Natural killer cell (primary cell): ENCODE data around the gene HS6ST3. TPM values are rescaled to one million over a fixed set of nuclear protein-coding genes. Genes with fewer than 3 reads are reported as not detected.

ENCODE experiments used
- ATAC-seq, 3 donors: fragments of 150-1000 bp in 2 of 3; fragments of 200-7000 bp in 1 of 3; cut with Tn5 transposase; 1 replicate in 1 of 3; 2 replicates in 2 of 3; pipeline ENCODE4 v1.10.0; 2021; ENCODE audit warnings: mild to moderate bottlenecking in 2 of 3, moderate library complexity in 2 of 3
- DNase-seq, 2 donors: peaks; one replicate each; pipeline versions ENCODE4 v3.0.0 to v3.0.0-alpha.2; 2013 to 2021; ENCODE audit warnings: mixed read lengths in 1 of 2
- H3K27ac ChIP-seq: one replicate; pipeline ENCODE4 v1.5.1; 2013; ENCODE audit warnings: mild to moderate bottlenecking, low read length
- H3K27me3 ChIP-seq: one replicate; pipeline ENCODE4 v1.6.1; 2013; ENCODE audit warnings: low read length; ENCODE audit not compliant: control insufficient read depth, insufficient read depth
- H3K36me3 ChIP-seq: one replicate; pipeline ENCODE4 v1.6.1; 2013; ENCODE audit warnings: low read length; ENCODE audit not compliant: control insufficient read depth, insufficient read depth
- H3K4me1 ChIP-seq: one replicate; pipeline ENCODE4 v1.6.1; 2013; ENCODE audit warnings: low read length; ENCODE audit not compliant: control insufficient read depth, insufficient read depth
- H3K4me3 ChIP-seq: one replicate; pipeline ENCODE4 v1.5.1; 2013; ENCODE audit warnings: low read length
- H3K9me3 ChIP-seq: one replicate; pipeline ENCODE4 v1.6.1; 2013; ENCODE audit warnings: low read length; ENCODE audit not compliant: control insufficient read depth, insufficient read depth
- H3K27ac Mint-ChIP-seq, 2 donors: one replicate each; pipeline ENCODE4 v1.8.0; 2022; ENCODE audit warnings: mild to moderate bottlenecking in 2 of 2, mixed read lengths in 2 of 2, moderate library complexity in 1 of 2
- H3K27me3 Mint-ChIP-seq, 2 donors: one replicate each; pipeline ENCODE4 v1.8.0; 2022; ENCODE audit warnings: low read depth in 2 of 2, mixed read lengths in 2 of 2
- H3K36me3 Mint-ChIP-seq: one replicate; pipeline ENCODE4 v1.8.0; 2022; ENCODE audit warnings: mixed read lengths
- H3K4me1 Mint-ChIP-seq, 2 donors: one replicate each; pipeline ENCODE4 v1.8.0; 2022; ENCODE audit warnings: mixed read lengths in 2 of 2
- H3K4me3 Mint-ChIP-seq: one replicate; pipeline ENCODE4 v1.8.0; 2022; ENCODE audit warnings: mild to moderate bottlenecking, moderate library complexity, mixed read lengths
- H3K9me3 Mint-ChIP-seq, 2 donors: one replicate each; pipeline ENCODE4 v1.8.0; 2022; ENCODE audit warnings: mixed read lengths in 2 of 2
- WGBS: methylation state at CpG from one replicate; pipeline ENCODE4 v1.1.7; 2013; ENCODE audit warnings: missing lambda C conversion rate; ENCODE audit not compliant: insufficient coverage; 5-methylcytosine and 5-hydroxymethylcytosine counted together
- intact Hi-C: fragments of 100-400 bp; cut with micrococcal nuclease; formaldehyde crosslinking; loops from one replicate; pipeline ENCODE4 v1.14.2; 2022
- total RNA-seq, 4 donors: library from RNA; stranded (reverse); fragments of 120-200 nt in 1 of 4; gene quantifications; one replicate each; pipeline versions ENCODE4 v1.2.3 to v1.2.4, GENCODE V29; 2013 to 2022
- TF ChIP-seq, protein P1 (sequence below): fragments of 200-600 bp; IDR thresholded peaks from one replicate; pipeline ENCODE4 v1.8.0; 2022; ENCODE audit warnings: antibody characterized with exemption

Gene HS6ST3
- total RNA-seq, 3 donors from 2014 or later (not counting 1 experiment from before 2014, with no cell fraction given) = not detected

- TF ChIP-seq, protein P1, sequence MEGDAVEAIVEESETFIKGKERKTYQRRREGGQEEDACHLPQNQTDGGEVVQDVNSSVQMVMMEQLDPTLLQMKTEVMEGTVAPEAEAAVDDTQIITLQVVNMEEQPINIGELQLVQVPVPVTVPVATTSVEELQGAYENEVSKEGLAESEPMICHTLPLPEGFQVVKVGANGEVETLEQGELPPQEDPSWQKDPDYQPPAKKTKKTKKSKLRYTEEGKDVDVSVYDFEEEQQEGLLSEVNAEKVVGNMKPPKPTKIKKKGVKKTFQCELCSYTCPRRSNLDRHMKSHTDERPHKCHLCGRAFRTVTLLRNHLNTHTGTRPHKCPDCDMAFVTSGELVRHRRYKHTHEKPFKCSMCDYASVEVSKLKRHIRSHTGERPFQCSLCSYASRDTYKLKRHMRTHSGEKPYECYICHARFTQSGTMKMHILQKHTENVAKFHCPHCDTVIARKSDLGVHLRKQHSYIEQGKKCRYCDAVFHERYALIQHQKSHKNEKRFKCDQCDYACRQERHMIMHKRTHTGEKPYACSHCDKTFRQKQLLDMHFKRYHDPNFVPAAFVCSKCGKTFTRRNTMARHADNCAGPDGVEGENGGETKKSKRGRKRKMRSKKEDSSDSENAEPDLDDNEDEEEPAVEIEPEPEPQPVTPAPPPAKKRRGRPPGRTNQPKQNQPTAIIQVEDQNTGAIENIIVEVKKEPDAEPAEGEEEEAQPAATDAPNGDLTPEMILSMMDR = no peak
- intact Hi-C loops = no loop called here
- Histone ChIP-seq H3K36me3 (no peaks in the 10 kb centered on the region), H3K27me3 (no peaks in the 10 kb centered on the region), H3K4me1 (no peaks in the 10 kb centered on the region), H3K9me3 (peaks cover 4% of the 10 kb centered on the region), H3K4me3 (no peak overlapping the region), H3K27ac (no peak overlapping the region)
- peaks cover 17 to 24% of the 10 kb centered on the region in 2 donors for H3K9me3 Mint-ChIP-seq
- DNase-seq (no peak), ATAC-seq (no peak)
- no peak overlapping the region for H3K27ac Mint-ChIP-seq
- H3K4me1 Mint-ChIP-seq = no peaks in the 10 kb centered on the region
- WGBS = 74% methylated on average over 5 of the region's 5 CpGs
- no peak overlapping the region for H3K4me3 Mint-ChIP-seq
- H3K27me3 Mint-ChIP-seq = no peaks in the 10 kb centered on the region
- H3K36me3 Mint-ChIP-seq = no peaks in the 10 kb centered on the region
These were observed 640.8 kb downstream of the HS6ST3 start for GRCh38 chr13:96730676-96731075.

- no peaks in the 10 kb centered on the region for H3K4me1 ChIP-seq
- Mint-ChIP-seq H3K4me1 (no peaks in the 10 kb centered on the region), H3K27ac (no peak overlapping the region), H3K4me3 (no peak overlapping the region), H3K9me3 (peaks cover 22 to 29% of the 10 kb centered on the region in 2 donors), H3K36me3 (no peaks in the 10 kb centered on the region), H3K27me3 (no peaks in the 10 kb centered on the region)
- H3K9me3 ChIP-seq = peaks cover 4% of the 10 kb centered on the region
- intact Hi-C loops = no loop called here
- H3K27ac ChIP-seq = no peak overlapping the region
- no peak for DNase-seq
- no peak overlapping the region for H3K4me3 ChIP-seq
- no peaks in the 10 kb centered on the region for H3K36me3 ChIP-seq
- no peak for ATAC-seq
- TF ChIP-seq, protein P1 = no peak
- H3K27me3 ChIP-seq = no peaks in the 10 kb centered on the region
- WGBS = 93% methylated on average over 3 of the region's 4 CpGs
These were observed 644.6 kb downstream of the HS6ST3 start for GRCh38 chr13:96734499-96734898.

DNA sequence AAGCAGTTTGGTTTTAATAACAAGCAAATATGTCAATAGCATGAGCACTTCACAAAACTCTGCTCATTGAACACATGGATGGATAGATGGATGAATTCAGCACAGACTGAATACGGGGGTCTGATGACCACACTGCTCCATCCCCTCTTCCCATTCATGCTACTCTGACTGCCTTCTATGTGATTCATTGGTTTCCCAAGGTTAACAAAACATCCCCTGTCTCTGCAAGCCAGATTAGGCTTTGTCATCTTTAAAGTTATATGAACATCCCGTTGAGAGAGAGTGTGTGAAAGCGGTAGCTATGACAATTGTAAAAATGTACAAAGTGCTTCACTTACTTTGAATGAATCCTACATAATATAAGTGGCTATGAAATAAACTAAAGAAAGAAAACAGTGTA, 651.9 kb downstream of the HS6ST3 start:
- peaks cover 16 to 19% of the 10 kb centered on the region in 2 donors for H3K9me3 Mint-ChIP-seq
- 70% methylated on average over 1 of the region's 3 CpGs for WGBS
- Histone ChIP-seq H3K27ac (no peak overlapping the region), H3K4me1 (no peaks in the 10 kb centered on the region), H3K9me3 (no peaks in the 10 kb centered on the region), H3K36me3 (no peaks in the 10 kb centered on the region), H3K27me3 (no peaks in the 10 kb centered on the region), H3K4me3 (no peak overlapping the region)
- no peaks in the 10 kb centered on the region for H3K4me1 Mint-ChIP-seq
- ATAC-seq (no peak), DNase-seq (no peak)
- TF ChIP-seq, protein P1 = no peak
- H3K36me3 Mint-ChIP-seq = no peaks in the 10 kb centered on the region
- intact Hi-C loops = no loop called here
- no peak overlapping the region for H3K4me3 Mint-ChIP-seq
- H3K27me3 Mint-ChIP-seq = no peaks in the 10 kb centered on the region
- no peak overlapping the region for H3K27ac Mint-ChIP-seq
